Measurements from ENCODE around the gene FRY.

DNA sequence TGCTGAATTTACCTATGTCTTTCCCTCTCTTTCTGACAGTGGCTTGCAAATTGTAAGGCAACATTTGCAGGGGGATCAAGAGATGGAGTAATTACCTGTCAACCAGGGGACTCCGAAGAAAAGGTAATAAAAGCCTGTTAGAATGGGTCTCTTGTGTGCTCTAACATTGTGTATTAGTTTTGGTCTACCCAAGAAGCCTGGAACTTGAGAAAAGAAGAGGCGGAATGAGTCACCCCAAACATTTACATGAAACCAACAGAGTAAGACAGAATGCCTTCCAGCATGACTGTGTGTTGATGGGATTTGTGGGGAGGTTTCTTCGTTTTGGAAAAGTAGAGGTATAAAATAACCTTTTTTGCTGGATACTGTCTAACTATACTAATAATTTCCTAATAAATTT, 246.9 kb downstream of the FRY start:
- TF ChIP-seq, protein P1, sequence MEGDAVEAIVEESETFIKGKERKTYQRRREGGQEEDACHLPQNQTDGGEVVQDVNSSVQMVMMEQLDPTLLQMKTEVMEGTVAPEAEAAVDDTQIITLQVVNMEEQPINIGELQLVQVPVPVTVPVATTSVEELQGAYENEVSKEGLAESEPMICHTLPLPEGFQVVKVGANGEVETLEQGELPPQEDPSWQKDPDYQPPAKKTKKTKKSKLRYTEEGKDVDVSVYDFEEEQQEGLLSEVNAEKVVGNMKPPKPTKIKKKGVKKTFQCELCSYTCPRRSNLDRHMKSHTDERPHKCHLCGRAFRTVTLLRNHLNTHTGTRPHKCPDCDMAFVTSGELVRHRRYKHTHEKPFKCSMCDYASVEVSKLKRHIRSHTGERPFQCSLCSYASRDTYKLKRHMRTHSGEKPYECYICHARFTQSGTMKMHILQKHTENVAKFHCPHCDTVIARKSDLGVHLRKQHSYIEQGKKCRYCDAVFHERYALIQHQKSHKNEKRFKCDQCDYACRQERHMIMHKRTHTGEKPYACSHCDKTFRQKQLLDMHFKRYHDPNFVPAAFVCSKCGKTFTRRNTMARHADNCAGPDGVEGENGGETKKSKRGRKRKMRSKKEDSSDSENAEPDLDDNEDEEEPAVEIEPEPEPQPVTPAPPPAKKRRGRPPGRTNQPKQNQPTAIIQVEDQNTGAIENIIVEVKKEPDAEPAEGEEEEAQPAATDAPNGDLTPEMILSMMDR (IDR thresholded peaks at IDR 0.05): no peak
- no peak for TF ChIP-seq POLR2A (IDR thresholded peaks at IDR 0.05)
